GM19452 (cell line): ENCODE measurements around the gene CPNE1.
"Not testable (repeated sequence)": the region's sequence is repeated elsewhere in the genome, so short reads cannot be mapped to it uniquely, and the experiment has no call there.

ENCODE experiments used
- ATAC-seq: cut with Tn5 transposase; IDR thresholded peaks from one replicate; pipeline ENCODE4 v1.9.1; 2021; ENCODE audit not compliant: unreplicated experiment

CPNE1 gene

DNA sequence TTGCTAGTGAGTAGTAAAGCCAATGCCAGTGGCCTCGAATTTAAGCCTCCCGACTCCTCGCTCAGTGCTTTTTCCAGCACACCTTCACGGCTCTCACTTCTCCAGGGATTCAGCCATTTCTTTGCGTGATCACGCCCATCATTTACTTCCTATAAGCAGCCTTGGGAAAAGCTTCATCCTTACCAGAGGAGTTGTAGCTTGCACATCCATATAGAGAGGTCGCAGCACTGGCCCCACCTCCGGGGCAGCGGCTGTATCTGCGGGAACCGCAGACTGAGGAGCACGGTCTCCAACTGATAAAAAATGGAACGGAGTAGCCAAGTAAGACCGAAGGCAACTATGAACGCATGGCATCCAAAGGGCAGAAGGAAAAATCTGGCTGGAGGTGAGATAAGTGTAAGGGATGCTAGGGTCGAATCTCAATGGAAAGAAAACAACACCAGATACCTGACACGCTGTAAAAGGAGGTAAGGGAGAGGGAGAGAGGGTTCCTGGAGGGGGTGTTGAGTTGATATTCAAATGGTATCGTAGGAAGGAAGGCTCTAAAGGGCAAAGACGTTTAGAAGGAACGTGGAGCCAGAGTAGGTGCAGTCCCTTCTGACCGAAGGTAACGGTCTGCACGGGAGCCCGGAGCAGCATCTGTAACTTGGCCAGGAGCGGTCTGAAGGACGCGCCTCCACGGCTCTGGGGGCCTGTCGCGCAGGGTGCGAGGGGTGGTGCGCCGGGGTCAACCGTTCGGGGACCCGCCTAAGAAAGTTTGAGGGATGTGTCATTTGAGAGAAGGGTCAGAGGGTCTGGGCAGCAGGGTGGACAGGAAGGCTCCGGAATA is 33.8 kb upstream of the CPNE1 start:
- peak; percentile 23 for ATAC-seq

DNA sequence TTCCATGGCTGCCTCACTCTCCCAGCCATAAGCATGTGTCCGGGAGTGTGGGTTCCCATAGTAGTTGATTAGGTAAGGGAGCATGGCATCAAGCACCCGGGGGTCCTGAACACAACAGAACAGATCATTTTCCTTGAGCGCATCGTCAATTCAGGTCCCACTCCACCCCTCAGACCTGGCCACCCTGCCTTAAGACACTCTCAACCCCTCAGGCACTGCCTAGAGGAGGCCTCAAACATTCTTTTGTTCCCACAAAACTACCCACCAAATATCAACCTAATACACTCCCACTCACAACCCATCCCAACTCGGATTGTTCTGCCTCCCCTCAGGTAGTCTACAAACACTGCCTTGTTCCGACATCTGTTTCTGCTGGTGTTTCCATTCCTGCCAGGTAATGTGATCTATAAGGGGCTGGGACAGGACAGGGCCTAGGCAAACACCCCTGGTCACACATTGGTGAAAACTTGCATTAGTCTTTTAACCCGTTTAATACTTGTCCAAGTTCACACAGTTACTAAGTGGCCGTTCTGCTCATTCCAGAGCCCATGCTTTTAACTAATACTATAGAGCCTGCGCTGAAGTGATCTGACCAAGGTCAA is 33.1 kb upstream of the CPNE1 start:
- ATAC-seq, result no peak

DNA sequence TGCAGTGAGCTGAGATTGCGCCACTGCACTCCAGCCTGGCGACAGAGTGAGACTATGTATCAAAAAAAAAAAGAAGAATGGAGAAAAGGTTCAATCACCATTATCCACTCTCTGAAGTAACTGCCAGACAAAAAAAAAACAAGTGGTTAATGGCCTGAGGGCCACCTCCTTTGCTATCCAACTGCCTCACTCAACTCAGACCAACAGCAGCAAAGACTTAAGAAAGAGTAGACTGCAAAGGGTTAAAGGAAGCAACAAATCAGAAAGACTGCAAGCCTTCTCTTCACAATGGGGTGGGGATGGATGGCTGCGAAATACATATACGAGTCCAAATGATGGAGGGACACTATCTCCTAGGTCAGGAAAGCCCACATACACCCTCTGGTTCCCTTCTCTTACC is 31.3 kb upstream of the CPNE1 start:
- no peak for ATAC-seq

DNA sequence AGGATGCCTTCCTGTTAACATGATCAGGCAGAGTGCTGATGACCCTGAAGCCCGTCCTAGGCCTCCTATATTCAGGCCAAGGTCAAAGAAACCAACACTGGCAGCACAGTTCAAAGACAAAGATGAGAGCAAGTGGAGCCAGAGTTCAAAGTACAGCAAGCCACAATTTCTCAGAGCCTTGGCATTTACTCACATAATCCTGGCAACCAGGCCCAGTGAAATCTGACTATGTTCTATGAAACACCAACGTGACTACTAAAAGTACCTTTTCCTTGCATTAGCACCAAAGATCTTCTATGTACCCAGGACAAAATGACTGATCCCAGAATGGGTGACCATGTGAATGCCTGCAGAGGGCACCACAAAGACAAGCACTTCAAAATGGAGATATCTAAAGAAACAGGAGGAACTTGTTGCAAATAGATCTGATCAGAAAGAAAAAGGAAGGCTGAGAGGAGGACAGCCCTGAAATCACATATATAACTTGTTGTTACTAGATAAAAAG is 30.6 kb upstream of the CPNE1 start:
- no peak for ATAC-seq

DNA sequence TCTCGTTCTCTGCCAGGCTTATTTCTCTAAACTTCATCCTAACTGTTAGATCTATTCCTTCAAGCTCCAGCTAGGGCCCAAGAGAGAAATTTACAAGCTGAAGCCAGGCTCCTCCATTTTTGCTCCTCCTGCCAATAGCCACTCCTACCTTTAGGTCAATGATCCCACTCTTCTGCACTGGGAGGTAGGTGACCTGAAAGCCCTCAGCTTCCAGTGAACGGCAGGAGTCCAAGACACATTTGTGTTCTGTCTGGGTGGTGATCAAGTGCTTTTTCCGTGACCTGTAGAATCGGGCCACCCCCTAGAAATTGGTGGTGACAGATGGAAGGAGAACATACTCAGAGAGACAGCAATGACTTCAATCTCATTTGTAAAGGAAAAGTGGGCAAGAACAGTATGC is 25.6 kb upstream of the CPNE1 start:
- no peak for ATAC-seq

DNA sequence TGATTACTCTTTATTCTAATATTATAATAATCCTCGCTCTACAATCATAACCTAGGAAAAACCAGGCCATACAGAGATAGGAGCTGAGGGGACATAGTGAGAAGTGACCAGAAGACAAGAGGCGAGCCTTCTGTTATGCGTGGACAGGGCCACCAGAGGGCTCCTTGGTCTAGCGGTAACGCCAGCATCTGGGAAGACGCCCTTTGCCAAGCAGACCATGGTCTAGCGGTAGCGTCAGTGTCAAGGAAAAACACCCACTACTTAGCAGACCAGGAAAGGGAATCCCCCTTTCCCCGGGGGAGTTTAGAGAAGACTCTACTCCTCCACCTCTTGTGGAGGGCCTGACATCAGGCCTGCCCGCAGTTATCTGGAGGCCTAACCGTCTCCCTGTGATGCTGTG is 22.2 kb upstream of the CPNE1 start:
- ATAC-seq, result not testable (repeated sequence)

DNA sequence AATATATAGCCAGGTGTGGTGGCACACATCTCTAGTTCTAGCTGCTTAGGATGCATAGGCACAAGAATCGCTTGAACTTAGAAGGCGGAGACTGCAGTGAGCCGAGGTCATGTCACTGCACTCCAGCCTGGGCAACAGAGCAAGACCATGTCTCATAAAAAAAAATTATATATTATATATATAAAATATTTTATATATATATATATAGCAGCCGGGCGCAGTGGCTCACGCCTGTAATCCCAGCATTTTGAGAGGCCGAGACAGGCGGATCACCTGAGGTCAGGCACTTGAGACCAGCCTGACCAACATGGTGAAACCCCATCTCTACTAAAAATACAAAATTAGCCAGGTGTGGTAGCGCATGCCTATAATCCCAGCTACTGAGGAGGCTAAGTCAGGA is 20.7 kb upstream of the CPNE1 start:
- ATAC-seq, result not testable (repeated sequence)

DNA sequence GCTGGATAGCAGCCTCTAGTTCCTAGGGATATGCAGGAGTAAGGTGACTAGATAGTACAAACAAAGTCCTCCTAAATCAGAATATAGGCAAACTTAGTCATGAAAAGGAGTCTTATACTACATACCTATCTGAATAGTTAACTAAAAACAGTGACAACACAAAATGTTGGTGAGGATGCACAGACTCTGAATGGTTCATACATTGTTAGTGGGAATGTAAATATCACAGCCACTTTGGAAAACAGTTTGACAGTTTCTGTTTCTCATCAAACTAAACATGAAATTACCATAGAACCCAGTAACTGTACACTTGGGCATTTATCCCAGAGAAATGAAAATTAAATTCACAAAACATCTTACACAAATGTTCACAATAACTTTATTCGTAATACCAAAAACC is 17.3 kb upstream of the CPNE1 start:
- ATAC-seq, result no peak

DNA sequence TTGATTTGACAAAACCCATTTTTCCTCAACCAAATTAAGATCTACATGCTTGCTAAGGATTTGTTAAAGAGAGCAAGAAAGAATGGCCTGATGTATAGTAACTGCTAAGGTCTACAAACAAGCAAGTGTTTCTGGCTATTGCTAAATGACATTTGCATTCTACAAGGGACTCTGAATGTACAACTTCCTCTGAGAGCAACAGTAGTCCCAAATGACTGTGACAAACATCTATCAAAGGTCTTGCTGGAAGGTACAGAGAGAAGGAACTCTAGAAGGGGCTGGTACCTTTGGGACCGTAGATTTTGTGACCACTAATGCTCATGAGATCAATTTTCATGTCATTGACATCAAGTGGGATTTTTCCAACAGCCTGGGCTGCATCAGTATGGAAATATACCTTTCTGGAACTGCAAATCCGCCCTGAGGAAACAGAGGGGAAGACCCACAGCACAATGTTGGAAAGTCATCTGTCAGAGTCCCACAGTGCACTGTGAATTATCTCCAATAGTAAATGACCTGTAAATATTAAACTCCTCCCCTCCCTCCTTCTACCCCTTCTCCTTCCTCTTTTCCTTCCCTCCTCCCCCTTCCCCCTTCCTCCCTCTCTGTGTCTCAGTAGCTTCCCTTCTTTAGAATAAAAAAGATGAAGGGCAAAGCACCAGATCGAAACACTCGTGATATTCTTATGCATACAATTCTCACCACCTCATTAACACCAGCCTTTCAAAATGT is 15.9 kb upstream of the CPNE1 start:
- no peak for ATAC-seq

DNA sequence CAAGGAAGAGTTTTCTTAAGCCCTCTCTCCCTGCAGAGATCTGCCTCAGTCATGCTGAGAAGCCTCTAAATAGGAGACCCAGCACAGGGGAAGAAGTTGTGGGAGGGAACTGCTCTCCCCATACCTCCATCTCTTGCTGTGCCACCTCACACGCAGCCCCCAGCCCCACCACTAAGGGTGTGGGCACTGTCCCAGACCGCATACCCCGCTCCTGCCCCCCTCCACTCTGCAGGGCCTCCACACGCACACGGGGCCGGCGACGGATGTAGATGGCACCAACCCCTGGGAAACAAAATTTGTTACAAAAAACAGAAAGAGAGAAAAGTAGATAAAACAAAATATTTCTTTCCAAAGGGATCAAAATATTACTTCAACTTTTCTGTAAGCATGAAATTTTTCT is 10.2 kb upstream of the CPNE1 start:
- no peak for ATAC-seq

DNA sequence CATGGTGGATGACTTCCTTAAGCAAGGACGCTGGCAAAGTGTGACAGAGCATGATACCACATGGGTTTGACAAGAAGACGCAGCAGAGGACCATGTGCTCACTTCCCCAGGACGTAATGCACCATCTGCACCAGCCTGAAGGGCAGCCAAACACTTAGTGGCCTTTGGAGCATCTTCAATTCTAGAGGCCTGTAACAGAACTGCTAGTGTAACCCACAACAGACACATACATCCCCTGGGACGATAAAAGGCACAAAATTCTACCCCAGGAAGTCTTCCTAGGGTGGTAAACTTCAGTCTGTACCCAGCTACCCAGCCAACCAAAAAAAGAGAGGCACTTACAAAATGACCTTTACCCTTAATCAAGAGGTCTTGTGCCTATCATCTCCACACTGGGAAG is 9.2 kb upstream of the CPNE1 start:
- no peak for ATAC-seq

DNA sequence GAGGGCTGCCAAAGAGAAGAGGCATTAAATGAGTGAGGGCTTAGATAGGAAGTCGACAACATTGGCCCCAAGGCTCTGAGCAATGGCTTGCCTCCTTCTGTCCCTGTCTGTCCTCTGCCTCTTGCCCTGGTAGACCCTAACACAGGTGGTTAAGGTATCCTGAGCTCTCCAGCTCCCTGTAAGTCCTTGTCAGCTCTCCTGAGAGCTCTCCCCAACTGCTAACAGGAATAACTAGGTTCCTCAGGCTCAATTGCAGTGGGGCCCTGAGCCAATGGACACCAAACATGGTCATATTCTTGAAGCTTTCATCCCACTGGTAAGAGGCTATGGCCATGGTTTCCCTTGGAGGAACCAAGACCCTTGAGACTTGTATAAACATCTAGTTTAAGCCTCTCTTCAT is 5.0 kb upstream of the CPNE1 start:
- no peak for ATAC-seq

DNA sequence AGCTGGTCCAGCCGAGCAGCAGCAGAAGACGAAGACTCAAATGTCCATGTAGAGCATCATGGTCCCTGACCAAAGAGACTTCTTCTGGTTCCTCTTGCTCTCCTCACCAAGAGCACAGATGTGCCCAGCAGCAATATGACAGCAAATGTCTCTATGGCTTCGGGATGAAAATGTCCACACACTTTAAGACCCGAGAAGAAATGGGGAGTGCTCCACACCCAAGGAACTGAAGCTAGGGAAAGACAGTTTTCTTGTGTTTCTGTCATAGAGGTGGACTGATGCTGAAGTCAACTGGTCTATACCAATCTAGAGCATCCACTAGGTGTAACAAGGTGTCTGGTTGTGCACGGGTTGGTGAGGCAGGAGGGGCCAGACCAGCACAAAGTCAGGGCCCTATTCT is 4.5 kb upstream of the CPNE1 start:
- ATAC-seq, result no peak

DNA sequence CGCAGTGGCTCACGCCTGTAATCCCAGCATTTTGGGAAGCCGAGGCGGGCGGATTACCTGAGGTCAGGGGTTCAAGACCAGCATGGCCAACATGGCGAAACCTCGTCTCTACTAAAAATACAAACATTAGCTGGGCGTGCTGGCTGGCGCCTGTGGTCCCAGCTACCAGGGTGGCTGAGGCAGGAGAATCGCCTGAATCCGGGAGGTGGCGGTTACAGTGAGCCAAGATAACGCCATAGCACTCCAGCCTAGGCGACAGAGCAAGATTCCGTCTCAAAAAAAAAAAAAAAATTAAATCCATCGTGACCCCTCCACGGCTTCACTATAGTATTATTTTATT is 1.2 kb upstream of the CPNE1 start:
- no peak for ATAC-seq

DNA sequence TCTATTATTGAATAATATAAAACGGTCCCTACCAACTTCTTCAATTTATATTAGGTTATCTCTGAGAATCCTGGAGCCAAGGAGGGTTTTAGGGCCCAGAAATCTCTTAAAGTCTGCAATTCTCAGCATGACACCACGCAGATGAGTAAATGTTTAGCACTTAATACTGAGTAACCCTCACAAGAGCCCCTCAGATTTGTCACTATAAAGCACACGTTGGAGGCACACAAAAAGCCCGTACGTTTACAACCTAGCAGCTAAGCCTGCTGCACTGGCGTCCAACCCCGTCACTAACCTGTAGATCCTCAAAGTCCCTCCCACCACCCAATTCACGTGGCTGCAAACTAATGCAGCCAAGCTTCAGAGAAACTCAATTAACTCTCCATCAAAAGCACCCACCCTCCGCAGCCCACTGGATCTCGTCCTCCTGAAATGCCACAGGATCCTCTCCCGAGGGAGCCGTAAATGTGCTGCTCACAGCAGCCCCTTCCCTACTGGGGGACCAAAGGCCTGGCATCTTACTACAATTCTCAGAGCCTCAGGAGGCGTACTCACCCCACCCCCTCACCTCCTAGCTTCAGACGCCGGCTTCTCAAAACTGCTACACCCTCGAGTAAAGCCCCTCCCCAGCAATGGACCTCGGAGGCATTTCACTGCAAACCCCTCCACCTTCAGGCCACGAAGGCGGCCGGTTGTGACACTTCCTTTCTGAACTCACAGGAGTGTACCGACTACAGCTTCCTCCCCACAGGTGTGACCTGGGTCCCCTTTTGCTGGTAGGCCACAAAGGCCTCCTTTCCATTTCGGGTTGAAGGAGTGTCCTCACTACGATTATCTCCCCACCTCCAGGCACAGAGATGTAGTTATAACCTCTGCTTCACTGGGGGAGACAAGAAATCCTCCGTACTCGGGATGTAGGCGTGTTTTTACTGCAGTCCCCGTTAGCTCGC is 909 bp downstream of the CPNE1 start:
- peak; percentile 30 for ATAC-seq

DNA sequence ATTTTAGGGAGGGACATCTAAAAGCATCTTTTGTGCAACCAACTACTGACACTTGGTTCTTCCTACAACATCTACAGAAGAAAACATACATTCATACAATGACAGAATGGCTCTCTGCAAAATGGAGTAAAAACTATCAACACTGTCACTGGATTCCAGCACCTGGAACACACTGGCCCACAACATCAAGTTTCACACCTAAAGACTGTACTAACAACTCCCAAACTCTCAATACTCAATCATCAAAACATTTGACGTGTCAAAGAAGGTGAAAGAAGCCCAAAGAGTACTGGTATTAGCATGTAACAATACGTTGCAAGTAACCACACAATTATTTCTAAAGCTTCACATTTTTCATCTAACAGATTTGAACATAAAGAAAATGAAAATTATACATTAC is 2.1 kb downstream of the CPNE1 start:
- no peak for ATAC-seq

DNA sequence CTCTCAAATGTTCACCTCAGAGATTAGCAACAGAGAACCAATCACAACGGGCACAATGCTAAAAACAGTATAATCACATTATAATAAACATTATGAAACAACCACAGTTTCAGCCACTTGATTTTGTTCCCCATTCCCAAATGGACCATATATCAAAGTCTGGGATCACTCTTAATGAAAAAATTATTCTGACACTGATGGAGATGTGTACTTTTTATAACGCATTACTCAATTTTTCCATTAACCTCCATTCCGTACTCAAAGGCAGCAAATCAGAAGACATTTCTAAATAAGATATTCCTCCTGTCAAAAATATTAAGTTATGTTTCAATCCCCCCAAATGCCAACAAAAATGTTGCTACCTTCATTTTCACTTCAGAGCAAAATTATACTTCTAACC is 2.8 kb downstream of the CPNE1 start:
- no peak for ATAC-seq

DNA sequence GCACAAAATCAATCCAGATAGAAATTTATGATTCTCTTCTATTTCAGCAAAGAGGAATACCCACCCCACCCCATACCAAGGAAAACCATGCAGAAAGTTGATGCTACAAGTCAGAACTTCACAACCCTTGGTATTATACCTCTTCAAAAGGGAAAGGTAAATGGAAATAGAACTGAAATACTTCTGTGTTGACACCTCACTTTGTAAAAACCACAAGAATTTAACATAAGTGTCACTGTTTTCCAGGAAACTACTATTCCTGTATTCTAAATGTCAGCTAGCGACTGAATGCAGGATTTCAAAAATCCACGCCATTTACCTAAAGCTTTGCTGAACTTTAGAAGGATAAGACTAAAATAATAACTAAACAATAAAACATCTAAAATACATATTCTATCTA is 3.6 kb downstream of the CPNE1 start:
- no peak for ATAC-seq

DNA sequence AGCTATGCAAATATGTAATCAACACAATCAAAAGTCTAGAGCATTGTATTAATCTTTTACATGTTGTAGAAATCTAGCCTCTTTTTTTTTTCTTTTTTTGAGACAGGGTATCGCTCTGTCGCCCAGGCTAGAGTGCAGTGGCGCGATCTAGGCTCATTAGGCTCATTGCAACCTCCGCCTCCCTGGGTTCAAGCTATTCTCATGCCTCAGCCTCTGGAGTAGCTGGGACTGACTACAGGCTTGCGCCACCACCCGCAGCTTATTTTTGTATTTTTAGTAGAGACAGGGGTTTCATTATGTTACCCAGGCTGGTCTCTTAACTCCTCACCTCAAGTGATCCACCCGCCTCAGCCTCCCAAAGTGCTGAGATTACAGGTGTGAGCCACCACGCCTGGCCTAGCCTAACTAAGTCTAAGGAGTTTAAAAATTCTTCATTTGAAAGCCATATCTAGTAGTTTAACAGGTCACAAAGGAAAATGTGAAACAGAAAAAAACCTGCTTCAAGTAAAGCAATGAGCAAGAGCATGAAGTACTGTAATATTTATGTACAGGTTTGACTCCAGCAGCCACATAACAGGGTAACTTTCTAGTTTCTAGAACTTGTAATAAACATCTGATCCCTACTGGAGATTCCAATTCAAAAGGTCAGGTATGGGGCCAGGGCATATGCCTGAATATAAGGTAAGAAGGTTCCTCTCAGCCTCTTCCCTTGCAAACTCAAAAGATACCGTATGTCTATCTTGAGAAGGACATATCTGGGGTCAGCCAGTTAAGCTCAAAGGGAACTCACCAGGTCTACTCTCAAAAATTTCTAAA is 4.4 kb downstream of the CPNE1 start:
- no peak for ATAC-seq

DNA sequence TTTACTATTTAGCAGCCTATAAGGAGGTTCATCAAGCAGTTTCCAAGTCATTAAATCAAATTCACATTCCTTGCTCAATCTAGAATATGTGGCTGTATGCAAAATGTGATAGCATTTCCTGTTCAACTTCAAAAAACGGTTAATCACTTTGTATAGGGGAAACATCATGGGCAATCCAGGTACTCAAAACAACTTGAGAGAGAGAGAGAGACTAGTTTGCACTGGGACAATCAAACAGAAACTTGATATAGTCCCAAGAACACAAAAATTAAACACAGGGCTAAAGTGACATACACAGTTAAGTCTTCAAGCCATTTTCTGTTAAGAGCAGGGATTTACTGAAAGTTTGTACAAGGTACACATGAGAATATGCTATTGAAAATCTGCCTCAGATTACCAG is 7.4 kb downstream of the CPNE1 start:
- ATAC-seq, result no peak
